ENCODE measurements around the gene MTF2. TPM values are rescaled to one million over a fixed set of nuclear protein-coding genes. Genes with fewer than 3 reads are reported as not detected.

Gene MTF2
- total RNA-seq, 1 experiment from 2014 or later = 47.1 TPM

DNA sequence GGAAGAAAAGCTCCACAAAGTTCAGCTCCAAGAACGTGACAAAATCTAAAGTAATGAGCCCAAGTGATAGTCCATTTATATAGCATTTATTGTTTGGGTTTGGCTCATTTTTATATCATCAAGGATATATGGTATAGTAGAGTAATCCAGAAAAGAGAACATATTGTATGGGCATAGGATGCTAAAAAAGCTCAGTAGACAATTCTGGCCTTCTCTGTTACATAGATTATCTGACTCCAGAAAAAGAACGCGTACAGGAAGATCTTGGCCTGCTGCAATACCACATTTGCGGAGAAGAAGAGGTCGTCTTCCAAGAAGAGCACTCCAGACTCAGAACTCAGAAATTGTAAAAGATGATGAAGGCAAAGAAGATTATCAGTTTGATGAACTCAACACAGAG lies 57.4 kb downstream of the MTF2 start:
- Mint-ChIP-seq H3K27me3 (ENCODE audit: unreplicated experiment) (no peaks in the 10 kb centered on the region), H3K36me3 (ENCODE audit: insufficient read depth, unreplicated experiment) (peaks cover 16% of the 10 kb centered on the region), H3K4me3 (ENCODE audit: low read depth, unreplicated experiment) (no peak overlapping the region), H3K4me1 (ENCODE audit: low read depth, unreplicated experiment) (no peaks in the 10 kb centered on the region), H3K9me3 (ENCODE audit: low read depth, unreplicated experiment) (no peaks in the 10 kb centered on the region), H3K27ac (ENCODE audit: unreplicated experiment) (no peak overlapping the region)
- DNase-seq = no peak
- TF ChIP-seq, protein P1, sequence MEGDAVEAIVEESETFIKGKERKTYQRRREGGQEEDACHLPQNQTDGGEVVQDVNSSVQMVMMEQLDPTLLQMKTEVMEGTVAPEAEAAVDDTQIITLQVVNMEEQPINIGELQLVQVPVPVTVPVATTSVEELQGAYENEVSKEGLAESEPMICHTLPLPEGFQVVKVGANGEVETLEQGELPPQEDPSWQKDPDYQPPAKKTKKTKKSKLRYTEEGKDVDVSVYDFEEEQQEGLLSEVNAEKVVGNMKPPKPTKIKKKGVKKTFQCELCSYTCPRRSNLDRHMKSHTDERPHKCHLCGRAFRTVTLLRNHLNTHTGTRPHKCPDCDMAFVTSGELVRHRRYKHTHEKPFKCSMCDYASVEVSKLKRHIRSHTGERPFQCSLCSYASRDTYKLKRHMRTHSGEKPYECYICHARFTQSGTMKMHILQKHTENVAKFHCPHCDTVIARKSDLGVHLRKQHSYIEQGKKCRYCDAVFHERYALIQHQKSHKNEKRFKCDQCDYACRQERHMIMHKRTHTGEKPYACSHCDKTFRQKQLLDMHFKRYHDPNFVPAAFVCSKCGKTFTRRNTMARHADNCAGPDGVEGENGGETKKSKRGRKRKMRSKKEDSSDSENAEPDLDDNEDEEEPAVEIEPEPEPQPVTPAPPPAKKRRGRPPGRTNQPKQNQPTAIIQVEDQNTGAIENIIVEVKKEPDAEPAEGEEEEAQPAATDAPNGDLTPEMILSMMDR (IDR thresholded peaks at IDR 0.05; ENCODE audit: unreplicated experiment) = no peak
- intact Hi-C loops (cut with micrococcal nuclease; ENCODE audit: unreplicated experiment) = no loop called here
- no TSS peak for BruUV-seq (replicated peaks)
- CTCF ChIA-PET = no interaction called here

DNA sequence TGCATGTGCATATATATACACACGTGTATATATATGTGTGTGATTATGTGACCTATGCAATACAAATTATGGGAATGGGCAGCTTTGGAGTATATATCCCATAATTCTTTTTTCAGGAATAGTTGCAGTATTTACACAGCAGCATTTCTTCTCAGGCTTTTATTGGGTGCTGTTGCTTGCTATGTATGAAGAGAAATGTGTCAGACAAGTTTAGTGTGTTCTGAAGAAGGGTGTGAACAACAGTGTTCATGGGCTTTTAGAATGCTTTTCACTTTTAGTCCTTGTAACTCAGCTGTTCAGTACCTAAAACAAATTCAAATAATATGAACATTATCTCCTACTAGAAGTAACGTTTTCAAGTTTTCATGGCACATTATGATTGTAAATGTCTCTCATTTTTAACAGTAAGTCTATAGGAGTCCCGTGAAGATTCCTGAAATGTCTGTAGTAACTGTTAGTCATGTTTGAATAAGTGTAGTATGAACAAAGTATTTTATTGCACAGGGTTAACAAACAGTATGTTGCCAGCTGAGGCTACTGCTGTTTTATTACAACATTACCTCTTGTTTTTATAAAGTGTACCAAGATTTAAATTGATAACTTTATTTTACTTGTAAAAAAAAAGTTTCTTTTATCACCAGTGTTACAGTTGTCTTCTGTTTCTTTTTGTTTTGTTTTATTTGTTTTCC lies 58.7 kb downstream of the MTF2 start:
- DNase-seq = no peak
- CTCF ChIA-PET = no interaction called here
- Mint-ChIP-seq H3K36me3 (ENCODE audit: insufficient read depth, unreplicated experiment) (peaks cover 16% of the 10 kb centered on the region), H3K9me3 (ENCODE audit: low read depth, unreplicated experiment) (no peaks in the 10 kb centered on the region), H3K4me3 (ENCODE audit: low read depth, unreplicated experiment) (no peak overlapping the region), H3K27ac (ENCODE audit: unreplicated experiment) (no peak overlapping the region), H3K27me3 (ENCODE audit: unreplicated experiment) (no peaks in the 10 kb centered on the region), H3K4me1 (ENCODE audit: low read depth, unreplicated experiment) (no peaks in the 10 kb centered on the region)
- TF ChIP-seq, protein P1 (IDR thresholded peaks at IDR 0.05; ENCODE audit: unreplicated experiment) = no peak
- BruUV-seq (replicated peaks) = no TSS peak
- intact Hi-C loops (cut with micrococcal nuclease; ENCODE audit: unreplicated experiment) = no loop called here

DNA sequence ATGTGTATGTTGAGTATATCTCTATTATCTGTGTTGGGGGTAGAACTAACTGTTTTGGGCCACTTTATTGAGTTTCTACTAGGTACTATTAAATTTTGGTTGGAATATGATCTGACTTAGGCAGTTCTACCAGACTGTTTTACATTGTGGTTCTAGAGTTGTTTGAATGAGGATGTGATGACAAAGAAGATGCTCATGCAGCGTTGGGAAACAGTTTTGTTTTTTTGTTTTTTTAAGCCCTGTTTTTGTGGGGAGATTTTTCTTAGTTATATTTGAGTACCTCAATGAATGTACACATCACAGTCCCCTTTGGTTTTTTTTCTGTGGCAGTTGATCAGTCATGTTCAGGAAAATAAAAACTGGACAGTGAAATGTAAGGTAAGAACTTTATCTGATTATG lies 61.0 kb downstream of the MTF2 start:
- TF ChIP-seq, protein P1 (IDR thresholded peaks at IDR 0.05; ENCODE audit: unreplicated experiment) = no peak
- no peak overlapping the region for H3K4me3 Mint-ChIP-seq (ENCODE audit: low read depth, unreplicated experiment)
- H3K36me3 Mint-ChIP-seq (ENCODE audit: insufficient read depth, unreplicated experiment) = peaks cover 12% of the 10 kb centered on the region
- H3K4me1 Mint-ChIP-seq (ENCODE audit: low read depth, unreplicated experiment) = no peaks in the 10 kb centered on the region
- CTCF ChIA-PET = interaction anchor here (0.5 to 0.7 kb wide), 4 partner anchors 23 to 321 kb away, joined by 3 to 6 read pairs (median 3); no protein-coding TSS in a partner anchor
- H3K27me3 Mint-ChIP-seq (ENCODE audit: unreplicated experiment) = no peaks in the 10 kb centered on the region
- no TSS peak for BruUV-seq (replicated peaks)
- DNase-seq = no peak
- H3K27ac Mint-ChIP-seq (ENCODE audit: unreplicated experiment) = no peak overlapping the region
- H3K9me3 Mint-ChIP-seq (ENCODE audit: low read depth, unreplicated experiment) = no peaks in the 10 kb centered on the region
- intact Hi-C loops (cut with micrococcal nuclease; ENCODE audit: unreplicated experiment) = no loop called here

DNA sequence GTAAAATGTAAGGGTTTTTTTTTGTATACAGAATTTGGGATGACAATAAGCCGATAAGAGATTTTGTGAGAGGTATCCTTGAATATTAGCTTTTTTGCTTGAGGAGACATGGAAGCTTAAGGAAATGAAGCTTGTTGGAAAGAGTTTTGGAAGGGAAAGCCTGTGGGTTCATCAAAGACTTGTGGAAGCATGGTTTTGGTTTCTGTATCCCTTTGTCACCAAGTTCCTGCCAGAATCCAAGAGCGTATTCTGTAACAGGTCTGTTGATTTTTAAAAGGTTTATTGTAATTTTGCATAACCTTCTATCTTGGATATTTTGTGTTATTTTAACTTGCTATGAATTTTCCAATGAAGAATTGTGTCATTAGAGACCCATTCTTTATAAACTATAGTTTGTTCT lies 63.1 kb downstream of the MTF2 start:
- no peak overlapping the region for H3K4me3 Mint-ChIP-seq (ENCODE audit: low read depth, unreplicated experiment)
- H3K27ac Mint-ChIP-seq (ENCODE audit: unreplicated experiment) = no peak overlapping the region
- no peaks in the 10 kb centered on the region for H3K9me3 Mint-ChIP-seq (ENCODE audit: low read depth, unreplicated experiment)
- peaks cover 3% of the 10 kb centered on the region for H3K36me3 Mint-ChIP-seq (ENCODE audit: insufficient read depth, unreplicated experiment)
- CTCF ChIA-PET = no interaction called here
- no peaks in the 10 kb centered on the region for H3K27me3 Mint-ChIP-seq (ENCODE audit: unreplicated experiment)
- TF ChIP-seq, protein P1 (IDR thresholded peaks at IDR 0.05; ENCODE audit: unreplicated experiment) = no peak
- no peak for DNase-seq
- intact Hi-C loops (cut with micrococcal nuclease; ENCODE audit: unreplicated experiment) = no loop called here
- H3K4me1 Mint-ChIP-seq (ENCODE audit: low read depth, unreplicated experiment) = no peaks in the 10 kb centered on the region
- BruUV-seq (replicated peaks) = no TSS peak

All from Calu3 (cell line).